Stimulated activated CD8-positive, alpha-beta memory T cell treated with anti-CD3 and anti-CD28 coated beads, Interleukin-2, amount 100 ng/mL, for 1 hour (primary cell): ENCODE measurements around the gene ACAD10.
A peak's percentile ranks its signal among the peaks of the same experiment; 100 is the strongest.
"Not testable (repeated sequence)": the region's sequence is repeated elsewhere in the genome, so short reads cannot be mapped to it uniquely, and the experiment has no call there.

Experiments
- DNase-seq, 2 donors: peaks; one replicate each; pipeline ENCODE4 v3.0.0-alpha.2; 2020; ENCODE audit warnings: low read depth in 2 of 2

Gene ACAD10

DNA sequence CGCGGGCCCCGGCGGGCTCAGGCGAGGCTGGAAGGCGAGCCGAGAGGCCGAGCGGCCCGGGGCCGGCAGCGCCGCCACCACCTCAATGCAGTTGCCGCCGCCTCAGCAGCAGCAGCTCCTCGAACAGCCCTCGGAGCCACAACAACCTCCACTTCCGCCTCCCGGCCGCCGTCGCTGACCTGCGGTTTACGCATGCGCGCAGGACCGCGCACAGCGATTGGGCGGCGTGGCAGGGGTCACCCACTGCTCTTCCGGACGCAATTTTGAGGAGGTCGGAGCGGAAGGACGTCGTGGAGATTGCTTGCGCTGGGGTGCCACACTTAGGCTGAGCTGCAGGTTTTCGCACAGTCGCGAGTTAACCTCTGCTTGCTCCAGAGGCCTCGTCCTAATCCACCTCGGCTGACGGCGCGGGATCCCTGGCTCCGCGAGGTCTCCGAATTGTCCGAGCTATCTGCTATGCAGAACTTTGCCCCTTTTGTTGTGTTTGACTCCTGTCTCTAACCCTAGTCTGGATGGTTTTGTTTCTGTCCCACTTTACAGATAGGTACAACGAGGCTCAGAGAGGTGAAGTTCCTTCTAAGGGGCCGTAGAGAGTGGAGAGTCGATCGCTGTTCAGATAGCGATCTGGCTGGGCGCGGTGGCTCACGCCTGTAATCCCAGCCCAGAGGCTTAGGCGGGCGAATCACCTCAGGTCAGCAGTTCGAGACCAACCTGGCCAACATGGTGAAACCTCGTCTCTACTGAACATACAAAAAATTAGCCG, at the start of gene ACAD10, which contains the start of gene BRAP:
TSS of gene ACAD10 (plus strand) at position 243 of the 763 bp plus-strand sequence. CDS start 6,657 bp downstream, outside the sequence.
TSS of gene BRAP (minus strand) at position 146 of the 763 bp plus-strand sequence. CDS start 164 bp downstream, outside the sequence.
- peak; percentile 81 to 86 for DNase-seq

GRCh38 chr12:111636209-111636945, 49.5 kb upstream of the ACAD10 start:
- DNase-seq: no peak

DNA sequence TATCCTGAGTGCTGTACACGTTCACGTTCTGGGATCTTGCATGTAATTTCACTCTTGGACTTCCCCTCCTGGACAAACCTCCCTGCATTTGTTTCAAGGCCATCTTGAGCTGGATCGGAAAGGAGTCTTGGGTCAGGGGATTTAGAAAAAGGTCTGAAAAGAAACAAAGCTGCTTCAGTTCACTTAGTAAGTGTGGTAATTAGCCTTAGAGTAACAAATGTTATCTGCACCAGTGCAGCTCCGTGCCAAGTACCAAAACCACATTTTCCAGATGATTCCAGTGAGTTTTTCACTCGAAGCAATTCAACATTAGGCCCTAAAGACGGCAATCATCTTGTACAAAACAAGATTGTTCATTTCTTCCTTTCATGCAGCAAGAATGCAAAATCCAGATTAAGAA, 47.3 kb upstream of the ACAD10 start:
- DNase-seq: no peak

DNA sequence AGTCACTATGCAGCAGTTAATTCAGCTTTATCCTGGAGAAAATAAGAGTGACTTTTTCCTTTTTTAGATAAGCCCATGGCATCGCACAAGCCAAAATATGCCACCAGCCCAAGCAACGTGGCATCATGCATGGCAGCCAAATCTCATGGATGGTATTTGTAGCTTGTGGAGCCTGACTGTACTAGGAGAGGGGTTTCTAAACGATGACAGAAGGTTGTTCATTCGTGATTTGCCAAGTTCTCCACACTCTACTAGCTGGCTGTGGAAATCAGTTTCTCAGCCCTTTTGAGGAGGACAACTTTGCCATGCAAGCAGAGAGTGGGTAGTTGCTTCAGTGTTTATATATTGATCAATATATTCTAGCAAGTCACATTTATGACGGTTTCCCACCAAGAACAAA, 45.3 kb upstream of the ACAD10 start:
- no peak for DNase-seq

DNA sequence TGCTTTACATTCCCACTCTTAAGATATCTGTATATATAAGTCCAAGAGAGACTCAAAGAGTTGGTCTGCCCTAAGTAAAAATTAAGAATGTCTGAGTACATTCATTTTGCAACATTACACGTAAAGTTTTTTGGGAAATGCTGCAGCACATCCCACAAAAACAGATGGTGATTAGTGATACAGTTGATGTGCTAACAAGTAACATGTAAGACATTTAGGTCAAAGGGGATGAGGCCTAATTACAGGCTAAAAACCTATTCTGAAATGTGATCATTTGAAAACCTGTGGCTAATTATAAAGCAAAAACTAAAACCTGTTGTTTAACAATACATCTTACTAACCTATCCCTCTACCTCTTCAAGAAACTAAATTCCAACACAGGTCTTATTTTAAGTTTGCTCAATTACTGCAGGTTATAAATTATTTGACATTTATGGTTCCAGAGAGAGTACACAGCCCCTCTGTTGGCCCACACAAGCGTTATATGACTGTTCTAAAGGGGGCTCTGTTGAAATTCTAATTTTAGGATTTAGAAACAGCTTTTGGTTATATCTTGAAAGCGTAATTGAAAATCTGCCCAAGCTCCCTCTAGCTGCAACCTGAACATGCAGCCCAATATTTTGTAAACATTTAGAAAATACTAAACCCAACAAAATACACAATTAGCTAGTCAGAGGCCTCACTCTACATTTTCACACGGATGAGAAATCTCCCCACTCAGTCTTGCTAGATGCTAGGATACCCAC, 43.0 kb upstream of the ACAD10 start:
- DNase-seq: no peak

- no peak for DNase-seq
These were observed 42.4 kb upstream of the ACAD10 start for GRCh38 chr12:111643427-111643826.

- DNase-seq: no peak
These were observed 40.4 kb upstream of the ACAD10 start for GRCh38 chr12:111645433-111645832.

- DNase-seq: no peak
These were observed 34.9 kb upstream of the ACAD10 start for GRCh38 chr12:111650912-111651311.

GRCh38 chr12:111652530-111652929, 33.3 kb upstream of the ACAD10 start:
- not testable (repeated sequence) for DNase-seq

GRCh38 chr12:111653596-111653995, 32.3 kb upstream of the ACAD10 start:
- no peak for DNase-seq

- DNase-seq: no peak
These were observed 30.5 kb upstream of the ACAD10 start for GRCh38 chr12:111655356-111655755.

- DNase-seq: no peak
These were observed 29.8 kb upstream of the ACAD10 start for GRCh38 chr12:111656016-111656415.

- DNase-seq: no peak
These were observed 21.4 kb upstream of the ACAD10 start for GRCh38 chr12:111664499-111664898.

- DNase-seq: no peak
These were observed 20.6 kb upstream of the ACAD10 start for GRCh38 chr12:111664961-111665865.

- DNase-seq: no peak
These were observed 13.0 kb upstream of the ACAD10 start for GRCh38 chr12:111672822-111673381.

DNA sequence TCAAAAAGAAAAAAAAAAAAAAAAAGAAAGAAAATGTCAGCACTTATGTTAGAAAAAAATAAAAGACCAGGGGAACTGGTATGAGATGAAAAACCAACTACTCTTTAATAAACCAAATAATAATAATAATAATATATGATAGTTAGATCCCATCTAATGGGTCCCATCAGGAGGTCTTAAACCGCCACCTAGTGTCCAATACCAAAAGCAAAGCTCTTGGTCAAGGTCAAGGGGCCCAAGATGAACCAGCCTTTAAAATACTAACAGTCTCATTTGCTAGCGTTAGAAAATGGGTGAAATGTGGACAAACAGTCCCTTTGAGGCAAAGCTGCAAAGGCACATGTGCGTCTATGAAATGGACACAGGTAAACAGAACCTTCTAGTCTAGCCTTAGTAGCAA, 12.3 kb upstream of the ACAD10 start:
- DNase-seq: no peak

GRCh38 chr12:111677186-111677585, 8.7 kb upstream of the ACAD10 start:
- no peak for DNase-seq

- not testable (repeated sequence) for DNase-seq
These were observed 1.2 kb upstream of the ACAD10 start for GRCh38 chr12:111684485-111685198.

GRCh38 chr12:111685322-111685810, 487 bp upstream of the ACAD10 start:
- no peak for DNase-seq

- no peak for DNase-seq
These were observed 787 bp downstream of the ACAD10 start for GRCh38 chr12:111686574-111687105.
